Measurements from ENCODE around the gene SMCO2. TPM values are rescaled to one million over a fixed set of nuclear protein-coding genes. Genes with fewer than 3 reads are reported as not detected.

SMCO2 gene
- polyA plus RNA-seq, 4 donors: 0.28 to 0.34 TPM; not detected in 2

GRCh38 chr12:27497446-27497845 is 50.9 kb downstream of the SMCO2 start:
- Histone ChIP-seq H3K27ac (ENCODE audit: low read depth in 1 of 3, low read length in 2 of 3) (no peak overlapping the region), H3K4me1 (ENCODE audit: control insufficient read depth in 3 of 3, insufficient read depth in 2 of 3, low read depth in 1 of 3, low read length in 2 of 3) (no peaks in the 10 kb centered on the region), H3K36me3 (ENCODE audit: control insufficient read depth in 3 of 3, insufficient read depth in 2 of 3, low read depth in 1 of 3, low read length in 3 of 3) (no peaks in the 10 kb centered on the region), H3K4me3 (ENCODE audit: low read depth in 1 of 3, low read length in 3 of 3) (no peak overlapping the region), H3K9me3 (ENCODE audit: control insufficient read depth in 2 of 2, insufficient read depth in 1 of 2, low read depth in 1 of 2, low read length in 1 of 2) (no peaks in the 10 kb centered on the region), H3K27me3 (ENCODE audit: control insufficient read depth in 3 of 3, insufficient read depth in 3 of 3, low read length in 3 of 3) (no peaks in the 10 kb centered on the region)
- DNase-seq (no peak), FAIRE-seq (no peak)
- WGBS, 3 donors: 71 to 88% (median 71%) methylated on average over 3 of the region's 3 CpGs

GRCh38 chr12:27498149-27498548 is 51.6 kb downstream of the SMCO2 start:
- Histone ChIP-seq H3K36me3 (ENCODE audit: control insufficient read depth in 3 of 3, insufficient read depth in 2 of 3, low read depth in 1 of 3, low read length in 3 of 3) (no peaks in the 10 kb centered on the region), H3K9me3 (ENCODE audit: control insufficient read depth in 2 of 2, insufficient read depth in 1 of 2, low read depth in 1 of 2, low read length in 1 of 2) (no peaks in the 10 kb centered on the region), H3K27ac (ENCODE audit: low read depth in 1 of 3, low read length in 2 of 3) (no peak overlapping the region), H3K4me3 (ENCODE audit: low read depth in 1 of 3, low read length in 3 of 3) (no peak overlapping the region), H3K27me3 (ENCODE audit: control insufficient read depth in 3 of 3, insufficient read depth in 3 of 3, low read length in 3 of 3) (no peaks in the 10 kb centered on the region), H3K4me1 (ENCODE audit: control insufficient read depth in 3 of 3, insufficient read depth in 2 of 3, low read depth in 1 of 3, low read length in 2 of 3) (no peaks in the 10 kb centered on the region)
- FAIRE-seq (no peak), DNase-seq (no peak)
- WGBS, 3 donors: 77 to 81% (median 78%) methylated on average over 4 of the region's 4 CpGs

- no peak for FAIRE-seq
- Histone ChIP-seq H3K36me3 (ENCODE audit: control insufficient read depth in 3 of 3, insufficient read depth in 2 of 3, low read depth in 1 of 3, low read length in 3 of 3) (no peaks in the 10 kb centered on the region), H3K27me3 (ENCODE audit: control insufficient read depth in 3 of 3, insufficient read depth in 3 of 3, low read length in 3 of 3) (no peaks in the 10 kb centered on the region), H3K9me3 (ENCODE audit: control insufficient read depth in 2 of 2, insufficient read depth in 1 of 2, low read depth in 1 of 2, low read length in 1 of 2) (no peaks in the 10 kb centered on the region), H3K27ac (ENCODE audit: low read depth in 1 of 3, low read length in 2 of 3) (no peak overlapping the region), H3K4me1 (ENCODE audit: control insufficient read depth in 3 of 3, insufficient read depth in 2 of 3, low read depth in 1 of 3, low read length in 2 of 3) (no peaks in the 10 kb centered on the region), H3K4me3 (ENCODE audit: low read depth in 1 of 3, low read length in 3 of 3) (no peak overlapping the region)
- WGBS, 3 donors: 77 to 84% (median 78%) methylated on average over 5 of the region's 5 CpGs
- DNase-seq: no peak
Observed at GRCh38 chr12:27498761-27499160, 52.2 kb downstream of the SMCO2 start.

GRCh38 chr12:27499377-27499776 is 52.8 kb downstream of the SMCO2 start:
- 95 to 100% (median 95%) methylated on average over 3 of the region's 3 CpGs for WGBS, 3 donors
- Histone ChIP-seq H3K4me3 (ENCODE audit: low read depth in 1 of 3, low read length in 3 of 3) (no peak overlapping the region), H3K36me3 (ENCODE audit: control insufficient read depth in 3 of 3, insufficient read depth in 2 of 3, low read depth in 1 of 3, low read length in 3 of 3) (no peaks in the 10 kb centered on the region), H3K9me3 (ENCODE audit: control insufficient read depth in 2 of 2, insufficient read depth in 1 of 2, low read depth in 1 of 2, low read length in 1 of 2) (no peaks in the 10 kb centered on the region), H3K4me1 (ENCODE audit: control insufficient read depth in 3 of 3, insufficient read depth in 2 of 3, low read depth in 1 of 3, low read length in 2 of 3) (no peaks in the 10 kb centered on the region), H3K27ac (ENCODE audit: low read depth in 1 of 3, low read length in 2 of 3) (no peak overlapping the region), H3K27me3 (ENCODE audit: control insufficient read depth in 3 of 3, insufficient read depth in 3 of 3, low read length in 3 of 3) (no peaks in the 10 kb centered on the region)
- DNase-seq (no peak), FAIRE-seq (no peak)

- H3K36me3 ChIP-seq (ENCODE audit: control insufficient read depth in 3 of 3, insufficient read depth in 2 of 3, low read depth in 1 of 3, low read length in 3 of 3): no peaks in the 10 kb centered on the region
- no peaks in the 10 kb centered on the region for H3K9me3 ChIP-seq (ENCODE audit: control insufficient read depth in 2 of 2, insufficient read depth in 1 of 2, low read depth in 1 of 2, low read length in 1 of 2)
- no peak for FAIRE-seq
- H3K27me3 ChIP-seq (ENCODE audit: control insufficient read depth in 3 of 3, insufficient read depth in 3 of 3, low read length in 3 of 3): no peaks in the 10 kb centered on the region
- no peak overlapping the region for H3K4me3 ChIP-seq (ENCODE audit: low read depth in 1 of 3, low read length in 3 of 3)
- no peaks in the 10 kb centered on the region for H3K4me1 ChIP-seq (ENCODE audit: control insufficient read depth in 3 of 3, insufficient read depth in 2 of 3, low read depth in 1 of 3, low read length in 2 of 3)
- H3K27ac ChIP-seq (ENCODE audit: low read depth in 1 of 3, low read length in 2 of 3): no peak overlapping the region
- WGBS, 3 donors: 56 to 66% (median 61%) methylated on average over 3 of the region's 3 CpGs
- DNase-seq: no peak
Observed at GRCh38 chr12:27500546-27500945, 54.0 kb downstream of the SMCO2 start.

GRCh38 chr12:27502021-27502435 is 55.5 kb downstream of the SMCO2 start:
- 73 to 82% (median 82%) methylated on average over 6 of the region's 6 CpGs for WGBS, 3 donors
- FAIRE-seq: no peak

GRCh38 chr12:27504507-27504906 is 58.0 kb downstream of the SMCO2 start:
- Histone ChIP-seq H3K27ac (ENCODE audit: low read depth in 1 of 3, low read length in 2 of 3) (no peak overlapping the region), H3K27me3 (ENCODE audit: control insufficient read depth in 3 of 3, insufficient read depth in 3 of 3, low read length in 3 of 3) (no peaks in the 10 kb centered on the region), H3K9me3 (ENCODE audit: control insufficient read depth in 2 of 2, insufficient read depth in 1 of 2, low read depth in 1 of 2, low read length in 1 of 2) (peaks cover 0 to 5% of the 10 kb centered on the region in 2 donors), H3K36me3 (ENCODE audit: control insufficient read depth in 3 of 3, insufficient read depth in 2 of 3, low read depth in 1 of 3, low read length in 3 of 3) (no peaks in the 10 kb centered on the region), H3K4me3 (ENCODE audit: low read depth in 1 of 3, low read length in 3 of 3) (no peak overlapping the region), H3K4me1 (ENCODE audit: control insufficient read depth in 3 of 3, insufficient read depth in 2 of 3, low read depth in 1 of 3, low read length in 2 of 3) (no peaks in the 10 kb centered on the region)
- DNase-seq (no peak), FAIRE-seq (no peak)
- WGBS, 3 donors: 90 to 97% (median 96%) methylated on average over 2 of the region's 2 CpGs

More at GRCh38 chr12:27502021-27502435, 55.5 kb downstream of the SMCO2 start:
- H3K4me3 ChIP-seq (ENCODE audit: low read depth in 1 of 3, low read length in 3 of 3): no peak overlapping the region
- no peak overlapping the region for H3K27ac ChIP-seq (ENCODE audit: low read depth in 1 of 3, low read length in 2 of 3)
- no peaks in the 10 kb centered on the region for H3K36me3 ChIP-seq (ENCODE audit: control insufficient read depth in 3 of 3, insufficient read depth in 2 of 3, low read depth in 1 of 3, low read length in 3 of 3)
- H3K27me3 ChIP-seq (ENCODE audit: control insufficient read depth in 3 of 3, insufficient read depth in 3 of 3, low read length in 3 of 3): no peaks in the 10 kb centered on the region
- no peaks in the 10 kb centered on the region for H3K4me1 ChIP-seq (ENCODE audit: control insufficient read depth in 3 of 3, insufficient read depth in 2 of 3, low read depth in 1 of 3, low read length in 2 of 3)
- DNase-seq: no peak
- peaks cover 0 to 5% of the 10 kb centered on the region in 2 donors for H3K9me3 ChIP-seq (ENCODE audit: control insufficient read depth in 2 of 2, insufficient read depth in 1 of 2, low read depth in 1 of 2, low read length in 1 of 2)

- H3K4me3 ChIP-seq (ENCODE audit: low read depth in 1 of 3, low read length in 3 of 3): no peak overlapping the region
- FAIRE-seq: no peak
Observed at GRCh38 chr12:27505109-27505508, 58.6 kb downstream of the SMCO2 start.

GRCh38 chr12:27505761-27506160 is 59.2 kb downstream of the SMCO2 start:
- Histone ChIP-seq H3K36me3 (ENCODE audit: control insufficient read depth in 3 of 3, insufficient read depth in 2 of 3, low read depth in 1 of 3, low read length in 3 of 3) (no peaks in the 10 kb centered on the region), H3K4me1 (ENCODE audit: control insufficient read depth in 3 of 3, insufficient read depth in 2 of 3, low read depth in 1 of 3, low read length in 2 of 3) (no peaks in the 10 kb centered on the region), H3K27me3 (ENCODE audit: control insufficient read depth in 3 of 3, insufficient read depth in 3 of 3, low read length in 3 of 3) (peaks cover 0 to 2% (median 0%) of the 10 kb centered on the region in 3 donors), H3K4me3 (ENCODE audit: low read depth in 1 of 3, low read length in 3 of 3) (no peak overlapping the region), H3K27ac (ENCODE audit: low read depth in 1 of 3, low read length in 2 of 3) (no peak overlapping the region), H3K9me3 (ENCODE audit: control insufficient read depth in 2 of 2, insufficient read depth in 1 of 2, low read depth in 1 of 2, low read length in 1 of 2) (peaks cover 0 to 5% of the 10 kb centered on the region in 2 donors)
- no peak for DNase-seq
- no peak for FAIRE-seq

More at GRCh38 chr12:27505109-27505508, 58.6 kb downstream of the SMCO2 start:
- Histone ChIP-seq H3K27me3 (ENCODE audit: control insufficient read depth in 3 of 3, insufficient read depth in 3 of 3, low read length in 3 of 3) (peaks cover 0 to 2% (median 0%) of the 10 kb centered on the region in 3 donors), H3K27ac (ENCODE audit: low read depth in 1 of 3, low read length in 2 of 3) (no peak overlapping the region), H3K36me3 (ENCODE audit: control insufficient read depth in 3 of 3, insufficient read depth in 2 of 3, low read depth in 1 of 3, low read length in 3 of 3) (no peaks in the 10 kb centered on the region), H3K9me3 (ENCODE audit: control insufficient read depth in 2 of 2, insufficient read depth in 1 of 2, low read depth in 1 of 2, low read length in 1 of 2) (peaks cover 0 to 5% of the 10 kb centered on the region in 2 donors), H3K4me1 (ENCODE audit: control insufficient read depth in 3 of 3, insufficient read depth in 2 of 3, low read depth in 1 of 3, low read length in 2 of 3) (no peaks in the 10 kb centered on the region)
- WGBS, 3 donors: 85 to 90% (median 86%) methylated on average over 2 of the region's 2 CpGs
- DNase-seq: no peak

Measured in small intestine (tissue), 7 donors.